HL-60/S4 treated with retinoic acid at 250 ng/mL for 4 days and 3 days (cell line): ENCODE results near the gene TSHZ1.

ENCODE experiments used
- in situ Hi-C: fragments of 300-500 bp; cut with MboI; formaldehyde crosslinking; loops from 2 replicates; pipeline ENCODE4 v1.7.0; 2022; ENCODE audit warnings: low sequenced_read_pairs

TSHZ1 gene

GRCh38 chr18:75268364-75268646, 57.7 kb downstream of the TSHZ1 start:
- in situ Hi-C loops, result no loop called here

- in situ Hi-C loops, result no loop called here
These were observed 58.6 kb downstream of the TSHZ1 start for GRCh38 chr18:75269124-75269680.

- in situ Hi-C loops, result no loop called here
These were observed 59.1 kb downstream of the TSHZ1 start for GRCh38 chr18:75269696-75270095.

GRCh38 chr18:75271952-75272351, 61.4 kb downstream of the TSHZ1 start:
- in situ Hi-C loops, result no loop called here

- in situ Hi-C loops, result no loop called here
These were observed 63.2 kb downstream of the TSHZ1 start for GRCh38 chr18:75273817-75274216.

GRCh38 chr18:75275226-75275625, 64.6 kb downstream of the TSHZ1 start:
- in situ Hi-C loops, result no loop called here

GRCh38 chr18:75276818-75277609, 66.4 kb downstream of the TSHZ1 start:
- in situ Hi-C loops, result no loop called here

GRCh38 chr18:75277610-75277928, 67.0 kb downstream of the TSHZ1 start:
- in situ Hi-C loops, result no loop called here

- in situ Hi-C loops, result no loop called here
These were observed 68.8 kb downstream of the TSHZ1 start for GRCh38 chr18:75279381-75279780.

GRCh38 chr18:75280427-75281280, 70.1 kb downstream of the TSHZ1 start:
- in situ Hi-C loops, result no loop called here

- in situ Hi-C loops, result no loop called here
These were observed 72.1 kb downstream of the TSHZ1 start for GRCh38 chr18:75282746-75283145.

- in situ Hi-C loops, result no loop called here
These were observed 73.1 kb downstream of the TSHZ1 start for GRCh38 chr18:75283731-75284130.

GRCh38 chr18:75284566-75284965, 74.0 kb downstream of the TSHZ1 start:
- in situ Hi-C loops, result no loop called here

- in situ Hi-C loops, result no loop called here
These were observed 75.3 kb downstream of the TSHZ1 start for GRCh38 chr18:75285876-75286275.

- in situ Hi-C loops, result no loop called here
These were observed 76.4 kb downstream of the TSHZ1 start for GRCh38 chr18:75287006-75287405.

GRCh38 chr18:75287700-75288099, 77.1 kb downstream of the TSHZ1 start:
- in situ Hi-C loops, result no loop called here

- in situ Hi-C loops, result no loop called here
These were observed 79.2 kb downstream of the TSHZ1 start for GRCh38 chr18:75289761-75290160.

- in situ Hi-C loops, result no loop called here
These were observed 80.3 kb downstream of the TSHZ1 start for GRCh38 chr18:75290737-75291358.

- in situ Hi-C loops, result no loop called here
These were observed 80.9 kb downstream of the TSHZ1 start for GRCh38 chr18:75291460-75291859.

GRCh38 chr18:75293591-75293990, 83.0 kb downstream of the TSHZ1 start:
- in situ Hi-C loops, result no loop called here

GRCh38 chr18:75297731-75298130, 87.1 kb downstream of the TSHZ1 start:
- in situ Hi-C loops, result no loop called here
